K562 (cell line): Measurements from ENCODE around the gene CCDC167. TPM values are rescaled to one million over a fixed set of nuclear protein-coding genes. Genes with fewer than 3 reads are reported as not detected.

Source experiments
- ATAC-seq: fragments of 200-7000 bp; cut with Tn5 transposase; 3 replicates; pipeline ENCODE4 v1.9.1; 2020; ENCODE audit warnings: moderate library complexity
- BruUV-seq: library from RNA; stranded (reverse); fragments of 400-500 nt; replicated peaks from 2 replicates; lab custom pipeline; 2021; lab: Mats Ljungman, UMichigan
- CTCF ChIA-PET: fragments of 300-600 bp; formaldehyde crosslinking; extraction: SDS; loops from one replicate; lab custom pipeline; 2021; ENCODE audit warnings: low intra/inter-chr PET ratio; lab: Yijun Ruan, JAX
- POLR2A ChIA-PET: fragments of 300-600, 350-650 bp; sonication (Branson Sonifier 250); formaldehyde crosslinking; extraction: SDS; loops from one replicate; lab custom pipeline; 2021; ENCODE audit warnings: antibody characterized with exemption, inconsistent platforms; lab: Yijun Ruan, JAX
- DNase-seq, 4 experiments: peaks; one replicate each; pipeline versions ENCODE4 v3.0.0 to v3.0.0-alpha.2; 2011 to 2018; ENCODE audit warnings: low spot score in 3 of 4, mixed read lengths in 3 of 4; ENCODE audit errors: extremely low read depth in 1 of 4
- FAIRE-seq: peaks from 2 replicates; lab custom pipeline; 2011; peaks lifted over from hg19 to GRCh38; lab: Jason Lieb, UNC
- H2AFZ ChIP-seq: 2 replicates; pipeline ENCODE4 v1.6.0; 2011; ENCODE audit warnings: low read depth, low read length, control low read depth, inconsistent platforms
- H3K27ac ChIP-seq: fragments of 200-600 bp; 3 replicates; pipeline ENCODE4 v1.8.0; 2011; ENCODE audit warnings: low read depth, mild to moderate bottlenecking, control low read depth, inconsistent platforms, low read length, moderate library complexity, mixed read lengths; ENCODE audit errors: extremely low read depth
- H3K27me3 ChIP-seq, 2 experiments: fragments of 300-600 bp in 1 of 2; 2 replicates in 1 of 2; 3 replicates in 1 of 2; pipeline versions ENCODE4 v1.6.0 to v1.8.0; 2011; ENCODE audit warnings: inconsistent platforms in 2 of 2, low read length in 2 of 2, mild to moderate bottlenecking in 1 of 2, mixed read lengths in 1 of 2, moderate library complexity in 1 of 2; ENCODE audit not compliant: control insufficient read depth in 2 of 2, insufficient read depth in 2 of 2
- H3K36me3 ChIP-seq: fragments of 300-600 bp; 3 replicates; pipeline ENCODE4 v1.8.0; 2011; ENCODE audit warnings: mild to moderate bottlenecking, low read length, inconsistent platforms; ENCODE audit not compliant: control insufficient read depth, insufficient read depth
- H3K4me1 ChIP-seq, 2 experiments: fragments of 200-600 bp in 1 of 2; replicated peaks in 1 of 2; 2 replicates in 1 of 2; 3 replicates in 1 of 2; pipeline versions ENCODE4 v1.5.1 to v1.8.0; 2011; ENCODE audit warnings: inconsistent platforms in 2 of 2, low read length in 2 of 2, mild to moderate bottlenecking in 1 of 2, mixed read lengths in 1 of 2, moderate library complexity in 1 of 2; ENCODE audit not compliant: control insufficient read depth in 2 of 2, insufficient read depth in 2 of 2
- H3K4me2 ChIP-seq: 2 replicates; pipeline ENCODE4 v1.6.1; 2011; ENCODE audit warnings: low read length, control low read depth, inconsistent platforms, mixed read lengths; ENCODE audit not compliant: insufficient read depth
- H3K4me3 ChIP-seq: fragments of 200-600 bp; sonication (generic), shearing (Covaris generic); 2 replicates; pipeline ENCODE4 v1.5.1; 2016; ENCODE audit warnings: control low read depth, inconsistent platforms
- H3K79me2 ChIP-seq: fragments of 200-600 bp; 3 replicates; pipeline ENCODE4 v1.8.0; 2011; ENCODE audit warnings: low read length, inconsistent platforms; ENCODE audit not compliant: control insufficient read depth, insufficient read depth
- H3K9ac ChIP-seq, 2 experiments: 2 replicates each; pipeline versions ENCODE4 v1.6.0 to v1.6.1; 2011; ENCODE audit warnings: low read depth in 2 of 2, low read length in 2 of 2, control low read depth in 1 of 2, inconsistent platforms in 1 of 2, mild to moderate bottlenecking in 1 of 2, mixed read lengths in 1 of 2; ENCODE audit not compliant: insufficient read depth in 1 of 2
- H3K9me1 ChIP-seq: one replicate; pipeline ENCODE4 v1.6.0; 2011; ENCODE audit warnings: inconsistent platforms, mild to moderate bottlenecking, low read length, moderate library complexity; ENCODE audit not compliant: control insufficient read depth, insufficient read depth
- H3K9me3 ChIP-seq: replicated peaks from 2 replicates; pipeline ENCODE4 v1.5.1; 2011; ENCODE audit warnings: low read depth, low read length, inconsistent platforms; ENCODE audit not compliant: control insufficient read depth, insufficient read depth
- H4K20me1 ChIP-seq: replicated peaks from 2 replicates; pipeline ENCODE4 v1.6.1; 2011; ENCODE audit warnings: low read length, inconsistent platforms, mixed read lengths; ENCODE audit not compliant: control insufficient read depth, insufficient read depth
- ATF1 ChIP-seq, 2 experiments: fragments of 450-650 bp in 1 of 2; IDR thresholded peaks; 2 replicates each; pipeline ENCODE4 v1.6.1; 2016; ENCODE audit warnings: missing compliant biosample characterization in 1 of 2, missing genetic modification characterization in 1 of 2
- ATF6 ChIP-seq: sonication (generic); formaldehyde crosslinking; IDR thresholded peaks from 2 replicates; pipeline ENCODE4 v1.4.0; 2020; ENCODE audit warnings: mild to moderate bottlenecking, missing genetic modification reagents
- CBFA2T3 ChIP-seq: fragments of 450-650 bp; IDR thresholded peaks from 2 replicates; pipeline ENCODE4 v1.6.1; 2017
- CHAMP1 ChIP-seq: fragments of 450-650 bp; IDR thresholded peaks from 2 replicates; pipeline ENCODE4 v1.6.1; 2016; ENCODE audit warnings: mild to moderate bottlenecking
- E4F1 ChIP-seq: fragments of 250-450 bp; sonication (Bioruptor Pico); IDR thresholded peaks from 2 replicates; pipeline ENCODE4 v1.5.0; 2021; ENCODE audit warnings: mild to moderate bottlenecking, borderline replicate concordance
- HLTF ChIP-seq: fragments of 450-650 bp; IDR thresholded peaks from 2 replicates; pipeline ENCODE4 v1.6.1; 2016
- PRMT5 ChIP-seq: sonication (generic); formaldehyde crosslinking; IDR thresholded peaks from 2 replicates; pipeline ENCODE4 v1.5.0; 2020; ENCODE audit warnings: missing genetic modification reagents
- YY1 ChIP-seq, 3 experiments: IDR thresholded peaks; 2 replicates each; pipeline ENCODE4 v1.6.1; 2011; ENCODE audit warnings: low read length in 2 of 3, mild to moderate bottlenecking in 2 of 3, moderate library complexity in 2 of 3, borderline replicate concordance in 1 of 3, control low read depth in 1 of 3, low read depth in 1 of 3; ENCODE audit not compliant: insufficient read depth in 3 of 3, insufficient replicate concordance in 2 of 3, control insufficient read depth in 1 of 3, insufficient read length in 1 of 3; ENCODE audit errors: extremely low read depth in 1 of 3
- ZNF274 ChIP-seq: IDR thresholded peaks from 2 replicates; pipeline ENCODE4 v1.6.1; 2011; ENCODE audit warnings: low read depth, mild to moderate bottlenecking, low read length, moderate library complexity, borderline replicate concordance
- ZNF766 ChIP-seq: fragments of 200-800 bp; sonication (Bioruptor generic); conservative IDR thresholded peaks from 2 replicates; pipeline ENCODE4 v1.6.1; 2016; ENCODE audit warnings: missing genetic modification characterization, missing compliant biosample characterization
- WGBS: fragments of 100-300 bp; shearing (Covaris generic); methylation state at CpG from one replicate; pipeline ENCODE4 v1.1.6; 2016; ENCODE audit warnings: low coverage, mixed read lengths; ENCODE audit not compliant: insufficient coverage; ENCODE audit errors: missing lambda C conversion rate; 5-methylcytosine and 5-hydroxymethylcytosine counted together
- in situ Hi-C: fragments of 300-500 bp; cut with MboI; formaldehyde crosslinking; loops from 4 replicates; pipeline ENCODE4 v1.15.0; 2018; ENCODE audit warnings: inconsistent platforms, mixed read lengths
- intact Hi-C: fragments of 100-400 bp; cut with micrococcal nuclease; formaldehyde crosslinking; loops from 2 replicates; pipeline ENCODE4 v1.14.2; 2022
- polyA plus RNA-seq, 8 experiments: library from polyadenylated mRNA; depleted of rRNA in 4 of 8; stranded (reverse) in 5 of 8; unstranded in 3 of 8; fragments of >200 nt; fragmentation: Nextera tagmentation in 2 of 8; fragmentation: Illumina TruSeq in 1 of 8; extraction: Ambion mirVana in 2 of 8; extraction: Trizol in 1 of 8; gene quantifications; 2 replicates each; pipeline versions ENCODE4 v1.2.1 to v1.2.3, GENCODE V29; 2011 to 2014; ENCODE audit warnings: inconsistent platforms in 1 of 8, missing spikeins in 1 of 8
- total RNA-seq, 7 experiments: library from RNA; depleted of rRNA in 6 of 7; stranded (reverse); fragments of >200 nt in 6 of 7; fragmentation: Illumina TruSeq in 2 of 7; extraction: Trizol in 2 of 7; gene quantifications; 2 replicates each; pipeline versions ENCODE4 v1.2.1 to v1.2.3, GENCODE V29; 2011 to 2021; ENCODE audit warnings: low replicate concordance in 1 of 7

CCDC167 gene
- total and polyA plus RNA-seq, 9 of the 15 experiments (the other 6 are each of a cell fraction or from before 2014, with no cell fraction given) = 26.0 to 114 (median 45.2) TPM

GRCh38 chr6:37459981-37460800 is 39.5 kb downstream of the CCDC167 start:
- Histone ChIP-seq H3K9ac (peak overlapping the region in 1 of 2 experiments; percentile 15; a peak in 2 of 4 replicates), H3K27ac (peak overlapping the region; percentile 65), H3K4me1 (peaks cover 5 to 26% of the 10 kb centered on the region in 2 experiments), H3K79me2 (no peaks in the 10 kb centered on the region), H3K4me2 (peak overlapping the region; percentile 54), H3K9me1 (no peaks in the 10 kb centered on the region), H3K9me3 (no peaks in the 10 kb centered on the region), H3K4me3 (no peak overlapping the region), H3K27me3 (no peaks in the 10 kb centered on the region), H4K20me1 (peaks cover 8% of the 10 kb centered on the region; the same call in 1 of the 2 replicates), H3K36me3 (peaks cover 87% of the 10 kb centered on the region), H2AFZ (no peak overlapping the region)
- in situ Hi-C loops = no loop called here
- FAIRE-seq (peak; percentile 100), ATAC-seq (peak; percentile 96), DNase-seq (peak; percentile 95 to 98 (median 96))
- intact Hi-C loops = loop anchor here (2.0 kb wide), 3 partner anchors 35 to 77 kb away; no protein-coding TSS in a partner anchor
- ChIA-PET POLR2A (interaction anchor here (0.7 to 2.6 kb wide), 17 partner anchors 9 to 229 kb away, joined by 3 to 15 read pairs (median 4); partner anchors contain the start of gene CMTR1), CTCF (interaction anchor here (0.6 kb wide), 1 partner anchor 1725 kb away, joined by 3 read pairs; no protein-coding TSS in a partner anchor)
- BruUV-seq = no TSS peak
- 26% methylated on average over 5 of the region's 5 CpGs for WGBS
- no peak for TF ChIP-seq PRMT5 (CRISPR knock-in tag)
- no peak for TF ChIP-seq ATF6 (CRISPR knock-in tag)
- TF ChIP-seq CHAMP1 = no peak
- peak; percentile 99 for TF ChIP-seq CBFA2T3
- TF ChIP-seq ZNF274 = peak; percentile 80; the same call in 1 of the 2 replicates
- peak; percentile 68; the same call in 1 of the 2 replicates for TF ChIP-seq ZNF766 (CRISPR knock-in tag)
- TF ChIP-seq HLTF = 0 out of 2 replicates have a peak, but pooled peaks have one; percentile 63
- TF ChIP-seq E4F1 = no peak
- no peak for TF ChIP-seq ATF1 (CRISPR knock-in tag; IDR thresholded peaks at IDR 0.05)
- peak; percentile 69 for TF ChIP-seq ATF1 (tag; IDR thresholded peaks at IDR 0.05)
- TF ChIP-seq YY1 (IDR thresholded peaks at IDR 0.05; ENCODE audit: borderline replicate concordance in 1 of 3, control insufficient read depth in 1 of 3, extremely low read depth in 1 of 3, insufficient read depth in 3 of 3, insufficient read length in 1 of 3, insufficient replicate concordance in 2 of 3, low read depth in 1 of 3, low read length in 2 of 3) = peak in 1 of 3 experiments; percentile 26
